H1 (cell line): ENCODE results near the gene GIPC1. TPM values are rescaled to one million over a fixed set of nuclear protein-coding genes. Genes with fewer than 3 reads are reported as not detected.

Experiments used
- KDM5A ChIP-seq: fragments of 200-600 bp; IDR thresholded peaks from 2 replicates; pipeline ENCODE4 v1.7.1; 2012; ENCODE audit warnings: mild to moderate bottlenecking, low read length, inconsistent platforms, mixed read lengths
- NRF1 ChIP-seq: IDR thresholded peaks from 2 replicates; pipeline ENCODE4 v1.6.1; 2011; ENCODE audit warnings: mild to moderate bottlenecking, low read depth, low read length, improper control_type of control experiment
- PHF8 ChIP-seq: fragments of 200-600 bp; sonication (generic); conservative IDR thresholded peaks from 2 replicates; pipeline ENCODE4 v1.7.1; 2012; ENCODE audit warnings: low read depth, mild to moderate bottlenecking, inconsistent platforms, low read length, moderate library complexity
- RNF2 ChIP-seq: fragments of 200-900, 300-1000 bp; sonication (generic); IDR thresholded peaks from 2 replicates; pipeline ENCODE4 v1.7.1; 2016; ENCODE audit warnings: borderline replicate concordance, low read depth, mild to moderate bottlenecking, antibody characterized with exemption, low read length; ENCODE audit not compliant: poor library complexity, severe bottlenecking; ENCODE audit errors: missing control alignments
- SIRT6 ChIP-seq: IDR thresholded peaks from one replicate; pipeline ENCODE4 v1.7.1; 2012; ENCODE audit warnings: low read length, inconsistent platforms
- SIX5 ChIP-seq: IDR thresholded peaks from 2 replicates; pipeline ENCODE4 v1.6.1; 2011; ENCODE audit warnings: mild to moderate bottlenecking, low read depth, low read length
- SP2 ChIP-seq: IDR thresholded peaks from 2 replicates; pipeline ENCODE4 v1.6.1; 2012; ENCODE audit warnings: mild to moderate bottlenecking, low read length, inconsistent platforms
- SRF ChIP-seq: IDR thresholded peaks from 2 replicates; pipeline ENCODE4 v1.6.1; 2011; ENCODE audit warnings: mild to moderate bottlenecking, low read depth, low read length, moderate library complexity
- YY1 ChIP-seq: IDR thresholded peaks from 2 replicates; pipeline ENCODE4 v1.6.1; 2011; ENCODE audit warnings: low read depth, mild to moderate bottlenecking, low read length
- polyA plus RNA-seq, 7 experiments: library from polyadenylated mRNA; depleted of rRNA in 3 of 7; stranded (reverse) in 5 of 7; unstranded in 2 of 7; fragments of >200 nt in 5 of 7; fragments of 200-250 nt in 2 of 7; gene quantifications; 1 replicate in 5 of 7; 2 replicates in 1 of 7; 4 replicates in 1 of 7; pipeline versions ENCODE4 v1.2.1 to v1.2.3, GENCODE V29; 2011 to 2013; ENCODE audit warnings: missing spikeins in 2 of 7, mixed read lengths in 2 of 7
- total RNA-seq: library from RNA; stranded (reverse); fragmentation: NEBNext Ultra II Directional; extraction: Animal tissue kit (Norgen Biotek cat#: 25700); gene quantifications from 2 replicates; pipeline ENCODE4 v1.2.1, GENCODE V29; 2021
- TF ChIP-seq, protein P1 (sequence below): fragments of 300-600 bp; sonication (generic); IDR thresholded peaks from 2 replicates; pipeline ENCODE4 v1.7.1; 2012; ENCODE audit warnings: low read length, moderate library complexity, mild to moderate bottlenecking, inconsistent platforms; ENCODE audit not compliant: insufficient replicate concordance
- TF ChIP-seq, protein P2 (sequence below): IDR thresholded peaks from 2 replicates; pipeline ENCODE4 v1.6.1; 2012; ENCODE audit warnings: inconsistent platforms

GIPC1 gene
- total and polyA plus RNA-seq, 2 of the 8 experiments (the other 6 are each of a cell fraction or from before 2014, with no cell fraction given): 65.6 to 72.0 TPM

GRCh38 chr19:14492756-14493337, 3.1 kb downstream of the GIPC1 start (continued):
- TF ChIP-seq, protein P1, sequence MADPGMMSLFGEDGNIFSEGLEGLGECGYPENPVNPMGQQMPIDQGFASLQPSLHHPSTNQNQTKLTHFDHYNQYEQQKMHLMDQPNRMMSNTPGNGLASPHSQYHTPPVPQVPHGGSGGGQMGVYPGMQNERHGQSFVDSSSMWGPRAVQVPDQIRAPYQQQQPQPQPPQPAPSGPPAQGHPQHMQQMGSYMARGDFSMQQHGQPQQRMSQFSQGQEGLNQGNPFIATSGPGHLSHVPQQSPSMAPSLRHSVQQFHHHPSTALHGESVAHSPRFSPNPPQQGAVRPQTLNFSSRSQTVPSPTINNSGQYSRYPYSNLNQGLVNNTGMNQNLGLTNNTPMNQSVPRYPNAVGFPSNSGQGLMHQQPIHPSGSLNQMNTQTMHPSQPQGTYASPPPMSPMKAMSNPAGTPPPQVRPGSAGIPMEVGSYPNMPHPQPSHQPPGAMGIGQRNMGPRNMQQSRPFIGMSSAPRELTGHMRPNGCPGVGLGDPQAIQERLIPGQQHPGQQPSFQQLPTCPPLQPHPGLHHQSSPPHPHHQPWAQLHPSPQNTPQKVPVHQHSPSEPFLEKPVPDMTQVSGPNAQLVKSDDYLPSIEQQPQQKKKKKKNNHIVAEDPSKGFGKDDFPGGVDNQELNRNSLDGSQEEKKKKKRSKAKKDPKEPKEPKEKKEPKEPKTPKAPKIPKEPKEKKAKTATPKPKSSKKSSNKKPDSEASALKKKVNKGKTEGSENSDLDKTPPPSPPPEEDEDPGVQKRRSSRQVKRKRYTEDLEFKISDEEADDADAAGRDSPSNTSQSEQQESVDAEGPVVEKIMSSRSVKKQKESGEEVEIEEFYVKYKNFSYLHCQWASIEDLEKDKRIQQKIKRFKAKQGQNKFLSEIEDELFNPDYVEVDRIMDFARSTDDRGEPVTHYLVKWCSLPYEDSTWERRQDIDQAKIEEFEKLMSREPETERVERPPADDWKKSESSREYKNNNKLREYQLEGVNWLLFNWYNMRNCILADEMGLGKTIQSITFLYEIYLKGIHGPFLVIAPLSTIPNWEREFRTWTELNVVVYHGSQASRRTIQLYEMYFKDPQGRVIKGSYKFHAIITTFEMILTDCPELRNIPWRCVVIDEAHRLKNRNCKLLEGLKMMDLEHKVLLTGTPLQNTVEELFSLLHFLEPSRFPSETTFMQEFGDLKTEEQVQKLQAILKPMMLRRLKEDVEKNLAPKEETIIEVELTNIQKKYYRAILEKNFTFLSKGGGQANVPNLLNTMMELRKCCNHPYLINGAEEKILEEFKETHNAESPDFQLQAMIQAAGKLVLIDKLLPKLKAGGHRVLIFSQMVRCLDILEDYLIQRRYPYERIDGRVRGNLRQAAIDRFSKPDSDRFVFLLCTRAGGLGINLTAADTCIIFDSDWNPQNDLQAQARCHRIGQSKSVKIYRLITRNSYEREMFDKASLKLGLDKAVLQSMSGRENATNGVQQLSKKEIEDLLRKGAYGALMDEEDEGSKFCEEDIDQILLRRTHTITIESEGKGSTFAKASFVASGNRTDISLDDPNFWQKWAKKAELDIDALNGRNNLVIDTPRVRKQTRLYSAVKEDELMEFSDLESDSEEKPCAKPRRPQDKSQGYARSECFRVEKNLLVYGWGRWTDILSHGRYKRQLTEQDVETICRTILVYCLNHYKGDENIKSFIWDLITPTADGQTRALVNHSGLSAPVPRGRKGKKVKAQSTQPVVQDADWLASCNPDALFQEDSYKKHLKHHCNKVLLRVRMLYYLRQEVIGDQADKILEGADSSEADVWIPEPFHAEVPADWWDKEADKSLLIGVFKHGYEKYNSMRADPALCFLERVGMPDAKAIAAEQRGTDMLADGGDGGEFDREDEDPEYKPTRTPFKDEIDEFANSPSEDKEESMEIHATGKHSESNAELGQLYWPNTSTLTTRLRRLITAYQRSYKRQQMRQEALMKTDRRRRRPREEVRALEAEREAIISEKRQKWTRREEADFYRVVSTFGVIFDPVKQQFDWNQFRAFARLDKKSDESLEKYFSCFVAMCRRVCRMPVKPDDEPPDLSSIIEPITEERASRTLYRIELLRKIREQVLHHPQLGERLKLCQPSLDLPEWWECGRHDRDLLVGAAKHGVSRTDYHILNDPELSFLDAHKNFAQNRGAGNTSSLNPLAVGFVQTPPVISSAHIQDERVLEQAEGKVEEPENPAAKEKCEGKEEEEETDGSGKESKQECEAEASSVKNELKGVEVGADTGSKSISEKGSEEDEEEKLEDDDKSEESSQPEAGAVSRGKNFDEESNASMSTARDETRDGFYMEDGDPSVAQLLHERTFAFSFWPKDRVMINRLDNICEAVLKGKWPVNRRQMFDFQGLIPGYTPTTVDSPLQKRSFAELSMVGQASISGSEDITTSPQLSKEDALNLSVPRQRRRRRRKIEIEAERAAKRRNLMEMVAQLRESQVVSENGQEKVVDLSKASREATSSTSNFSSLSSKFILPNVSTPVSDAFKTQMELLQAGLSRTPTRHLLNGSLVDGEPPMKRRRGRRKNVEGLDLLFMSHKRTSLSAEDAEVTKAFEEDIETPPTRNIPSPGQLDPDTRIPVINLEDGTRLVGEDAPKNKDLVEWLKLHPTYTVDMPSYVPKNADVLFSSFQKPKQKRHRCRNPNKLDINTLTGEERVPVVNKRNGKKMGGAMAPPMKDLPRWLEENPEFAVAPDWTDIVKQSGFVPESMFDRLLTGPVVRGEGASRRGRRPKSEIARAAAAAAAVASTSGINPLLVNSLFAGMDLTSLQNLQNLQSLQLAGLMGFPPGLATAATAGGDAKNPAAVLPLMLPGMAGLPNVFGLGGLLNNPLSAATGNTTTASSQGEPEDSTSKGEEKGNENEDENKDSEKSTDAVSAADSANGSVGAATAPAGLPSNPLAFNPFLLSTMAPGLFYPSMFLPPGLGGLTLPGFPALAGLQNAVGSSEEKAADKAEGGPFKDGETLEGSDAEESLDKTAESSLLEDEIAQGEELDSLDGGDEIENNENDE: no peak
- TF ChIP-seq SRF: no peak
- TF ChIP-seq KDM5A: no peak
- TF ChIP-seq, protein P2, sequence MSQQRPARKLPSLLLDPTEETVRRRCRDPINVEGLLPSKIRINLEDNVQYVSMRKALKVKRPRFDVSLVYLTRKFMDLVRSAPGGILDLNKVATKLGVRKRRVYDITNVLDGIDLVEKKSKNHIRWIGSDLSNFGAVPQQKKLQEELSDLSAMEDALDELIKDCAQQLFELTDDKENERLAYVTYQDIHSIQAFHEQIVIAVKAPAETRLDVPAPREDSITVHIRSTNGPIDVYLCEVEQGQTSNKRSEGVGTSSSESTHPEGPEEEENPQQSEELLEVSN: no peak
- TF ChIP-seq SP2: no peak
- TF ChIP-seq SIRT6: no peak
- TF ChIP-seq RNF2: no peak
- no peak for TF ChIP-seq SIX5
- no peak for TF ChIP-seq PHF8
- TF ChIP-seq NRF1: no peak
- no peak for TF ChIP-seq YY1
